Natural killer cell treated with Interleukin-12 subunit alpha and Interleukin-12 subunit beta and Interleukin-15 and Interleukin-18, amount 100 ng/mL, for 72 hours (primary cell): ENCODE results near the gene IFI6. TPM values are rescaled to one million over a fixed set of nuclear protein-coding genes. Genes with fewer than 3 reads are reported as not detected.
A peak's percentile ranks its signal among the peaks of the same experiment; 100 is the strongest.
"Not testable (repeated sequence)": the region's sequence is repeated elsewhere in the genome, so short reads cannot be mapped to it uniquely, and the experiment has no call there.

Experiments
- ATAC-seq, 2 donors: fragments of 150-1000 bp; cut with Tn5 transposase in 1 of 2; sonication (Bioruptor Pico), chemical (Tn5 transposase) in 1 of 2; 2 replicates each; pipeline ENCODE4 v1.10.0; 2021
- DNase-seq: peaks from one replicate; pipeline ENCODE4 v3.0.0; 2022; ENCODE audit warnings: low spot score
- H3K27ac Mint-ChIP-seq, 2 donors: 1 replicate in 1 of 2; 2 replicates in 1 of 2; pipeline ENCODE4 v1.8.0; 2022; ENCODE audit warnings: mixed read lengths in 2 of 2, mild to moderate bottlenecking in 1 of 2, moderate library complexity in 1 of 2
- H3K27me3 Mint-ChIP-seq, 2 donors: 1 replicate in 1 of 2; 2 replicates in 1 of 2; pipeline ENCODE4 v1.8.0; 2022; ENCODE audit warnings: mixed read lengths in 2 of 2
- H3K36me3 Mint-ChIP-seq: one replicate; pipeline ENCODE4 v1.8.0; 2022; ENCODE audit warnings: mixed read lengths
- H3K4me1 Mint-ChIP-seq, 2 donors: 1 replicate in 1 of 2; 2 replicates in 1 of 2; pipeline ENCODE4 v1.8.0; 2022; ENCODE audit warnings: low read depth in 2 of 2, mixed read lengths in 2 of 2, mild to moderate bottlenecking in 1 of 2
- H3K4me3 Mint-ChIP-seq: one replicate; pipeline ENCODE4 v1.8.0; 2022; ENCODE audit warnings: mixed read lengths
- H3K9me3 Mint-ChIP-seq: 2 replicates; pipeline ENCODE4 v1.8.0; 2022; ENCODE audit warnings: mixed read lengths
- total RNA-seq, 2 donors: library from RNA; stranded (reverse); gene quantifications; one replicate each; pipeline ENCODE4 v1.2.3, GENCODE V29; 2022

The IFI6 gene, protein sequence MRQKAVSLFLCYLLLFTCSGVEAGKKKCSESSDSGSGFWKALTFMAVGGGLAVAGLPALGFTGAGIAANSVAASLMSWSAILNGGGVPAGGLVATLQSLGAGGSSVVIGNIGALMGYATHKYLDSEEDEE
- 10 to 100 TPM; 42.8 to 45.4 TPM for total RNA-seq

DNA sequence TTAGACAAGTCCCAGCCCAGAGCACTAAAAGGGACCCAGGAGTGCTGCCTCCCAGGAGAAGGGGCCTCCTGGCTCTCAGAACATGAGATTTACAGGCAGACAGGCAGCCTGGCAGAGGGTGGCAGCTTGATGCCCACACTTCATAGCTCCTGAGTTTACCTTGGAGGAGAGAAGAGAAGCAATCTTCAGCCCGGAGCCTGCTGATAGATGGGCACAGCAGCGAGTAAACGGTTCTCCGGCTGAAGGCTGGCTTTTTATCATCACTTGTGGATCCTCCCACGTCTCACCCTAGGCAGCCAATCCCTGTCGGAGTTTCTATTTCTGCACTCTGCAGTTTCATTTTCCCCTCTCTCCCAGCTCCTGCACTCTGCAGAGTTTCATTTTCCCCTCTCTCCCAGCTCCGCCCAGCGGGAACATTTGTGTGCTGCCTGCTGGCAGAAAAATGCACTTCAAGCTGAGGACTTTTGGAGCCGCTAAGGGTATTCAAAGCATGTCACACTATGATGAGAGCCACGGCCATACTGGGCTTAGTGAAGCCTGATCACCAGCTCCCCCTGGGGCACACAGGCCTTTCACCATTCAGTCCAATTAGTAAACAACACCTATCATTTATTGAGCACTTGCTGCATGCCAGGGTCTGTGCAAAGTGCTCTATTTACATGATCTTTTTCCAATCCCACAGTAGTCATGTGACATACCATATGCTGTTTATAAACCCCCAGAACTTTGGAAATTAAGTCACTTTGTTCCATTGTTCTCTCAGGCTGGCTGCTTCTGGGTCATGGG is at the start of gene IFI6:
TSS of gene IFI6 (minus strand) at position 229 of the 786 bp plus-strand sequence. CDS start 2,878 bp downstream, outside the sequence.
- Mint-ChIP-seq H3K27ac (peak within 1 kb of the TSS; percentile 87 to 95), H3K27me3 (no peaks in the 10 kb centered on the region), H3K9me3 (no peaks in the 10 kb centered on the region), H3K4me1 (peaks cover 27 to 31% of the 10 kb centered on the region in 2 donors), H3K36me3 (no peaks in the 10 kb centered on the region), H3K4me3 (peak within 1 kb of the TSS; percentile 93)
- DNase-seq = peak; percentile 85
- peak; percentile 96 to 97 for ATAC-seq

DNA sequence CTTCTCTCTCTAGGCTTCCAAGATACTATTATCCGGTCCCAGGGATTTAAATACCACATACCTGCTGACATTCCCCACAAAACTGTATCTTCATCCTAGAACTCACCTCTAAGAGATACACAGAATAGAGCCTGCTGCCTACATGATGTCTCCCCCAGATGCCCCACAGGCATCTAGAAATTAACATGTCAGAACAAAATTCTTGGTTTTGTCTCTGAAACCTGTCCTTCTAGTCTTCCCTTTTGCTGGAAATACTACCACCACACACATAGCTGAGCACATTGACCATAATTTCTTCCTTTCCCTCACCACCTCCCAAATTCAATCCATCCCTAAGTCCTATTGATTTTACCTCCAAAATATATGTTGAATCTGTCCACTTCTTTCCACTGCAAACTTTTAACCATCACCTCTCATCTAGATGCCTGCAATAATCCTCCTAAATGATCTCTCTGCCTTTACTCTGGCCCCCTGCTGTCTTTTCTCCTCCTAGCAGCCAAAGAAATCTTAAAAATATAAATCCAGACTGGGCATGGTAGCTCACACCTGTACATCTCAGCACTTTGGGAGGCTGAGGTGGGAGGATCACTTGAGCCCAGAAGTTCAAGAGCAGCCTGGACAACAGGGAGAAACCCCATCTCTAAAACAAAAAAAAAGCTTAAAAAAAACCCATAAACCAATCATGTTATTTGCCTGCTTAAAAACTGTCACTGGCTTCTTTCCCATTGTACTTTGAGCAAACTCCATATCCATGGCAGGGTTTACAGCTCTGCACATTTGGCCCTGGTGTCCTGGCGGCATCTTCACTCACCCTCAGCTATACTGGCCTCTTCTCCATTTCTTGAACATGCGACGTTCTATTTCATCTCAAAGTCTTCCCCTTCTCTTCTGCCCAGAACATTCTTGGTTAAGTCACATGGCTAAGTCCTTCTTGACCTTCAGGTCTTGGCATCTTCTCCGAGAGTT is 47.6 kb upstream of the IFI6 start:
- Mint-ChIP-seq H3K9me3 (no peaks in the 10 kb centered on the region), H3K27me3 (peaks cover 30 to 36% of the 10 kb centered on the region in 2 donors), H3K4me1 (peaks cover 0 to 1% of the 10 kb centered on the region in 2 donors), H3K4me3 (no peak overlapping the region), H3K36me3 (peaks cover 8% of the 10 kb centered on the region), H3K27ac (no peak overlapping the region)
- DNase-seq (no peak), ATAC-seq (no peak)

DNA sequence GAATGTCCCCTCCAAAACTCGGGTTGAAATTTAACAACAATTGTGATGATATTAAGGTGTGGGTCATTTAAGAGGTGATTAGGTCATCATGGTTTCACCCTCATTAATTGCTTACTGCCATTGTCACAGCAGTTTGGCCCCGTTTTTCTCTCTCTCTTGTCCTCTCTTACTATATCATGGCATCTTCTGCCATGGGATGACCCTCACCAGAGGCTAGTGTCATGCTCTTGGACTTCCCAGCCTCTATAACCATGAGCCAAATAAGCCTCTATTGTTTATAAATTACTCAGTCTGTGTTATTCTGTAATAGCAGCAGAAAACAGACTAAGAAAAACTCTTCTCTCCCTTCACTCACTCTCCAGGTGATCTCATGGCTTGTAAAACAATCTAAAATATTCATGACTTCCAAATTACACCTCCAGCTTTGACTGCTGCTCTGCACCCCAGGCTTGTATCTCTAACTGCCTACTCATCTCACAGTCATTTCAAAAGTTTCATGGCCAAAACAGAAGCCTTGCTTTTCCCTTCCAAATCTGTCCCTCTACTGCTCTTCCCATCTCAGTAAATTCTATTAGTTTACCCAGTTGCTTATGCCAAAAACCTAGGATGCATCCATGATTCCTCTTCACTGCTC is 44.4 kb upstream of the IFI6 start:
- ATAC-seq = no peak

DNA sequence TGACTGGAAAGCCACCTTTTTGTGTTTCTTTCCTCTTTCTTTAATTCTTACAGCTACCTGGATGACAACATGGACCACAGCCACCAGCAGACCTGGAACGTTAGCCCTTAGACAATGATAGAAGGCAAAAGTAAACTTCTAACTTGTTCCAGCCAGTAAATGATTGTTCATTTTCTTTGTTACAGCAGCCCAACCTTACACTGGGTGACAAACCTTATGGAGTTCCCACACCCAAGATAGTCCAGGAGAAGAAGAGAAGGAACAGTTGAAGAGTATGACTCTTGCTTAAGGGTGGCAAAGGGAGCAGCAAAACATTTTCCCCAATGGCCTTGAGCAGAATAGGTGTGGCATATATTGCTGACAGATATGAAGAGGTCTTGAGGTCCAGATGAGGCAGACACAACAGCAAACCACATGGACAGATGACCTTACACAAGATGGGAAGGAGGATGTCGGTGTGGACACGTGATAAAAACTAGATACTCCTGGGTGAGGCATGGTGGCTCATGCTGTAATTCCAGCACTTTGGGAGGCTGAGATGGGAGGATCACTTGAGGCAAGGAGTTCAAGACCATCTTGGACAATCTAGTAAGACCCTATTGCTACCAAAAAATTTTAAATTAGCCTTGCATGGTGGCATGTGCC is 42.0 kb upstream of the IFI6 start:
- DNase-seq = no peak
- ATAC-seq = no peak
- H3K36me3 Mint-ChIP-seq = peaks cover 8% of the 10 kb centered on the region
- H3K4me1 Mint-ChIP-seq = no peaks in the 10 kb centered on the region
- no peaks in the 10 kb centered on the region for H3K9me3 Mint-ChIP-seq
- no peak overlapping the region for H3K27ac Mint-ChIP-seq
- peaks cover 20 to 23% of the 10 kb centered on the region in 2 donors for H3K27me3 Mint-ChIP-seq
- no peak overlapping the region for H3K4me3 Mint-ChIP-seq

More for the DNA sequence above, 44.4 kb upstream of the IFI6 start:
- Mint-ChIP-seq H3K27me3 (peaks cover 30 to 36% of the 10 kb centered on the region in 2 donors), H3K4me1 (no peaks in the 10 kb centered on the region), H3K27ac (no peak overlapping the region), H3K36me3 (peaks cover 8% of the 10 kb centered on the region), H3K4me3 (no peak overlapping the region), H3K9me3 (no peaks in the 10 kb centered on the region)
- DNase-seq = no peak

DNA sequence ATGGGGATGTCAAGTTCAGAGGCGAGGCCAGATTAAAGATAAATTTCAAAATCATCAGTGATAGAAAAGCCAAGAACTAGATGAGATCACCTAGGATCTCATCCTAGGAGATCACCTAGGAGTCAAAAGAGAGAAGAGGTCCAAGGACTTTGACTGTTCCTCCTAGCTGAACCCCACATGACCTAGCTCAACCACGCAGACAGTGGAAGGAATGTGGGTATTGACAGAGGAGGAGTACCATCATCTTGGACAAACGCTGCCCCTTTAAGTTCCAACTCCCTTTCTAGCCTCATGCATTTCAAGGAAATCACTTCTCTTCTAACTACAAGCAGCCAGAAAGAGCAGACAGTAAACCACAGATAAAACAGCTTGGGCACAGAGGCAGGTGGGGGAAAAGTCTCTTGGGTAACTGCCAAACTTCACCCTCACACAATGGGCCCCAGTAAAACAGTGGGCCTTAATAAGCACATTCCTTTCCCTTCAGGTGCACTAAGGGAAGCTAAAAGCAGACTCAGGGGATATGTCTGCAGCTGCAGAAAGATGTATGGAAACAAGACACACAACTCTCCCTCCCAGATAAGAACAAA is 41.2 kb upstream of the IFI6 start:
- Mint-ChIP-seq H3K36me3 (peaks cover 8% of the 10 kb centered on the region), H3K27ac (no peak overlapping the region), H3K27me3 (peaks cover 20 to 23% of the 10 kb centered on the region in 2 donors), H3K9me3 (no peaks in the 10 kb centered on the region), H3K4me1 (no peaks in the 10 kb centered on the region), H3K4me3 (no peak overlapping the region)
- DNase-seq (no peak), ATAC-seq (no peak)

DNA sequence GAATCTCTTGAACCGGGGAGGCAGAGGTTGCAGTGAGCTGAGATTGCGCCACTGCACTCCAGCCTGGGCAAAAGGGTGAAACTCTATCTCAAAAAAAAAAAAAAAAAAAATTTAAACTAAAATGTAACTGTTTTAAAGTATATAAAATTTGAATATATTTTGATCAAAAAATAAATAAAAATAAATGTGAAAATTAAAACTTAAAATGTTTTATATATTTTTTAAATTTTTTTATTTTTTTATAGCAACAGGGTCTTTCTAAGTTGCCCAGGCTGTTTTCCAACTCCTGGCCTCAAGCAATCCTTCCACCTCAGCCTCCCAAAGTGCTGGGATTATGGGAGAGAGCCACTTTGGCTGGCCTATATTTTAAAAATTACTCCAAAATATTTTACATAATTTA is 38.6 kb upstream of the IFI6 start:
- Mint-ChIP-seq H3K4me3 (no peak overlapping the region), H3K27ac (no peak overlapping the region), H3K27me3 (peaks cover 2 to 3% of the 10 kb centered on the region in 2 donors), H3K9me3 (no peaks in the 10 kb centered on the region), H3K4me1 (no peaks in the 10 kb centered on the region), H3K36me3 (no peaks in the 10 kb centered on the region)
- ATAC-seq (no peak), DNase-seq (no peak)

DNA sequence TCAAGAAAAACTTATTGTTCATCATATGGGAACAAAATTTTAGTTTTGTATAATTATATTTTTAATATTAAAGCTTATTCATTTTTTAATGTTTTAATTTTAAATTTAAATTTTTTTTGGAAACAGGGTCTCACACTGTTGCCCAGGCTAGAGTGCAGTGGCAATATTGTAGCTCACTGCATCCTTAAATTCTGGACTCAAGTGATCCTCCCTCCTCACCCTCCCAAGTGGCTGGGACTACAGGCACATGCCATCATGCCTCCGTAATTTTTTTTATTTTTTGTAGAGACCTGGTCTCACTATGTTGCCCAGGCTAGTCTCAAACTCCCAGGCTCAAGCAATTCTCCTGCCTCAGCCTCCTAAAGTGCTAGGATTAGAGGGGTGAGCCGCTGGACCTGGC is 33.6 kb upstream of the IFI6 start:
- H3K4me1 Mint-ChIP-seq = no peaks in the 10 kb centered on the region
- H3K4me3 Mint-ChIP-seq = no peak overlapping the region
- H3K27me3 Mint-ChIP-seq = peaks cover 0 to 3% of the 10 kb centered on the region in 2 donors
- peaks cover 6% of the 10 kb centered on the region for H3K9me3 Mint-ChIP-seq
- no peak overlapping the region for H3K27ac Mint-ChIP-seq
- DNase-seq (no peak), ATAC-seq (no peak)
- peaks cover 7% of the 10 kb centered on the region for H3K36me3 Mint-ChIP-seq

DNA sequence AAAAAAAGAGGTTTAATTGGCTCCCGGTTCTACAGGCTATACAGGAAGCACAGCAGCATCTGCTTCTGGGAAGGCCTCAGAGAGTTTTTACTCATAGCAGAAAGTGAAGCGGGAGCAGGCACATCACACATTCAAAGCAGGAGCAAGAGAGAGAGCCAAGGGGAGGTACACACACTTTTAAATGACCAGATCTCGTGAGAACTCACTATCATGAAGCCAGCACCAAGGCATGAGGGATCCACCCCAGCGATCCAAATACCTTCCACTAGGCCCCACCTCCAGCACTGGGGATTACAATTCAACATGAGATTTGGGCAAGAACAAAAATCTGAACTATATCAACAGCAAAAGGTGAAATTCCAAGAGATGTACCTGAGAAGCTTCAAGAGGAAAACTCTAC is 33.0 kb upstream of the IFI6 start:
- H3K27me3 Mint-ChIP-seq = peaks cover 0 to 6% of the 10 kb centered on the region in 2 donors
- no peaks in the 10 kb centered on the region for H3K4me1 Mint-ChIP-seq
- H3K27ac Mint-ChIP-seq = no peak overlapping the region
- no peak for DNase-seq
- ATAC-seq = no peak
- peaks cover 7% of the 10 kb centered on the region for H3K36me3 Mint-ChIP-seq
- H3K9me3 Mint-ChIP-seq = peaks cover 6% of the 10 kb centered on the region
- H3K4me3 Mint-ChIP-seq = no peak overlapping the region

DNA sequence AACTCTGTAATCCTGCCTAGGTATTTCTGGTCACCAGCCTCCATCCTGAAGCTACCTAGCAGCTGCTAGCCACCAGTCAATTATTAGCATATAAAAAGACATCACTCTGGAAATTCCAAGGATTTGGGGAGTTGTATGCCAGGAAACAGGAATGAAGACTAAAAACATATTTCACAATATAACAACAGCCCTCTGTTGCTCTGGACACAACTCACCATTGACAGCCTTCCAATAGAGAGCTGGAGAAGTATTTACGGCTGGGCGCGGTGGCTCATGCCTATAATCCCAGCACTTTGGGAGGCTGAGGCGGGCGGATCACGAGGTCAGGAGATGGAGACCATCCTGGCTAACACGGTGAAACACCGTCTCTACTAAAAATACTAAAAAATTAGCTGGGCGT is 24.8 kb upstream of the IFI6 start:
- H3K4me1 Mint-ChIP-seq, ATAC-seq, DNase-seq, H3K27me3 Mint-ChIP-seq, H3K9me3 Mint-ChIP-seq, H3K36me3 Mint-ChIP-seq, H3K4me3 Mint-ChIP-seq, H3K27ac Mint-ChIP-seq: not testable (repeated sequence)

DNA sequence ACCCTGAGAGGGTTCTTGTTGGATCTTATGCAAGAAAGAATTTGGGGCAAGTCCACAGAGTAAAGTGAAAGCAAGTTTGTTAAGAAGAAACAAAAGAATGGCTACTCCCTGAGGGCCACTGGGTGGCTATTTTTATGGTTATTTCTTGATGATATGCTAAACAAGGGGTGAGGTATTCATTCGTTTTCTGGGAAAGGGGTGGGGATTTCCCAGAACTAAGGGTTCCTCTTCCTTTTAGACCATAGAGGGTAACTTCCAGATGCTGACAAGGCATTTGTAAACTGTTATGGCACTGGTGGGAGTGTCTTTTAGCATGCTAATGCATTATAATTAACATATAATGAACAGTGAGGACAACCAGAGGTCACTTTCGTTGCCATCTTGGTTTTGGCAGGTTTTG is 18.2 kb upstream of the IFI6 start:
- Mint-ChIP-seq H3K4me1 (peaks cover 10 to 16% of the 10 kb centered on the region in 2 donors), H3K9me3 (no peaks in the 10 kb centered on the region), H3K27ac (peak overlapping the region; percentile 14 to 74), H3K36me3 (no peaks in the 10 kb centered on the region), H3K27me3 (peaks cover 1 to 7% of the 10 kb centered on the region in 2 donors), H3K4me3 (peak overlapping the region; percentile 77)
- DNase-seq (no peak), ATAC-seq (peak in 1 of 2 donors; percentile 12)

DNA sequence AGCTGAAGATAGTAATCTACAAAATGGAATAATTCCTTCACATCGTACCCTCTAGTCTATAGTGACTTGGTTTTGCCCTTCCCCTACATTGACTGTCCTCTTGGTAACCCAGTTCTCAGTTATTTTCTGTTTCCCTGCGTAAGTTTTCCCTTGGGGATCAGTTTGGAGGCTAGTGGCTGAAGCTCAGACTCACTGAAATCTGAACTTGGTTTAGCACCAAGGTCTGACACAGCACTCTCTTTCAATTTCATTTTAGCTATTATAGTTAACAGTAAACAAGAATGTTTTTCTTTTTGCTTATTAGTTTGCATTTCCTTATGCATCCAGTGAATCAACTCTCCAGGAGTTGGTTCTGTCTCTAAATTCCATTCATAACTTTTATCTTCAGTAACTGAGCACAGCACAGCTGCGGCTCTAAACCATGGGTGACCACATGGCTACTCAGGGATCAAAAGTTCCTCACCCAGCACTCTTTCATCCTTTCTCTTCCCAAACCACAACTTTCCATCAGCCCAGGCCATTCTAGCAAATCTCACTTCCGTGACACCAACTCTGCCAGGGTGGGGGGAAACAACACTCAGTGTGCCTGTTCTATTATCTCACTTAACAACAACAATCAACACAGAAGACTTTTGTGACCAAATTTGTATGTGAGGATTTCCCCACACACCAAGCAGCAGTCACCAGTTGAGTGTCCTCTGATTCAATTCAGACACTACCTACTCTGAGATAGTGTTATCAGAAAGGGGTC is 17.6 kb upstream of the IFI6 start:
- Mint-ChIP-seq H3K4me3 (peak overlapping the region; percentile 77), H3K27ac (peak overlapping the region; percentile 14 to 74), H3K36me3 (no peaks in the 10 kb centered on the region), H3K4me1 (peaks cover 10 to 16% of the 10 kb centered on the region in 2 donors), H3K9me3 (no peaks in the 10 kb centered on the region), H3K27me3 (peaks cover 7 to 11% of the 10 kb centered on the region in 2 donors)
- DNase-seq = no peak
- peak; percentile 57 to 78 for ATAC-seq

DNA sequence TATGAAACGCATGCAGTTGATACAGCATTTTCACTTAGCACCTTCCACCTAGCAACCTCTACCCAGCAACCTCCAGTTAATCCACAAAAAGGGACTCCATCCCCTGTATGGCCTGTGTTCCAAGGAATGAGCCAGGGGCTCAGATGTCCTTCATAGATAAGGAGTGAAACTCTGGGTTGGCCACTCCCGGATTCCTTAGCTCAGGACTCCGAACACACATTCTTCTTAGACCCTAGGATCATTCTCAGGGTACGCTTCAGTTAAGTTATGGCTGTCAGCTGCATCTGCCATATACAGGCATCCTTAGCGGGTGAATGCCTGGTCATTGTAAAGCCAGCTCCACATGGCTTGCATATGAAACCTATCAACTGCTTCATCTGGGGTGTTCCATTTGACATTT is 15.9 kb upstream of the IFI6 start:
- H3K27ac Mint-ChIP-seq = no peak overlapping the region
- H3K4me1 Mint-ChIP-seq = peaks cover 10 to 16% of the 10 kb centered on the region in 2 donors
- H3K27me3 Mint-ChIP-seq = peaks cover 7% of the 10 kb centered on the region in 2 donors
- DNase-seq = no peak
- ATAC-seq = no peak
- H3K4me3 Mint-ChIP-seq = no peak overlapping the region
- no peaks in the 10 kb centered on the region for H3K9me3 Mint-ChIP-seq
- H3K36me3 Mint-ChIP-seq = peaks cover under 1% of the 10 kb centered on the region
